HuH-7 (cell line): ENCODE measurements around the gene KLRC2.
"Not testable (repeated sequence)": the region's sequence is repeated elsewhere in the genome, so short reads cannot be mapped to it uniquely, and the experiment has no call there.

Experiments used
- DNase-seq: peaks from one replicate; pipeline ENCODE4 v3.0.0; 2011; ENCODE audit warnings: low spot score

The KLRC2 gene

DNA sequence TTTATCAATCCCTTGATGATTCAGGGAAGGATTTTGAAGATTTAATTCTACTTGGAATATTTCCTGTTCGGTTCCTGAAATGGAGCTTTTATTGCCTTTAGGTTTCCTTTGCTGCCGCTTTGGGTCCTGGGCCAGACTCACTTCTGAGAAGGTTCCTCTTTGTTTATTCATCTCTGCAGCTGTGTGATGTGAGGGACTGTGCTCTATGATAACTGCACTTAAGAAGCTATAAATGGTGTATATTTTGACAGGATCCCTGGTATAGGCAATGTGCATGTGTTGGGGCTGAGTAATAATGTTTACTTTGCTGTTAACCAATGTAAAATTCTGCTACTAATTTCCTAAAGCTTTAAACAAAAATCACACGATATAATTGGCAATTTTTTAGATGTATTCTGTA lies at the start of gene KLRC2:
Gene KLRC2 (minus strand): TSS at position 195 of the 400 bp plus-strand sequence. CDS start 24 bp downstream, at position 171.
- not testable (repeated sequence) for DNase-seq

DNA sequence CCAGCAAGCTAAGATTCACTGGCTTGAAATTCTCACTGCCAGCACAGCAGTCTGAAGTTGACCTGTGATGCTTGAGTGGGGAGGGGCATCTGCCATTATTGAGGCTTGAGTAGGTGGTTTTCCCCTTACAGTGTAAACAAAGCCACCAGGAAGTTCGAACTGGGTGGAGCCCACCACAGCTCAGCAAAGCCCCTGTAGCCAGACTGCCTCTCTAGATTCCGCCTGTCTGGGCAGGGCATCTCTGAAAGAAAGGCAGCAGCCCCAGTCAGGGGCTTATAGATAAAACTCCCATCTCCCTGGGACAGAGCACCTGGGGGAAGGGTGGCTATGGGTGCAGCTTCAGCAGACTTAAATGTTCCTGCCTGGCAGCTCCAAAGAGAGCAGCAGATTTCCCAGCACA lies 46.1 kb upstream of the KLRC2 start:
- not testable (repeated sequence) for DNase-seq

DNA sequence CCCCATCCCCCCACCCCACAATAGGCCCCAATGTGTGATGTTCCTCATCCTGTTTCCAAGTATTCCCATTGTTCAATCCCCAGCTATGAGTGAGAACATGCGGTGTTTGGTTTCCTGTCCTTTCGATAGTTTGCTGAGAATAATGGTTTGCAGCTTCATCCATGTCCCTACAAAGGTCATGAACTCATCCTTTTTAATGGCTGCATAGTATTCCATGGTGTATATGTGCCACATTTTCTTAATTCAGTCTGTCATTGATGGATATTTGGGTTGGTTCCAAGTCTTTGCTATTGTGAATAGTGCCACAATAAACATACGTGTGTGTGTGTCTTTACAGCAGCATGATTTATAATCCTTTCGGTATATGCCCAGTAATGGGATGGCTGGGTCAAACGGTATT lies 37.0 kb upstream of the KLRC2 start:
- not testable (repeated sequence) for DNase-seq

DNA sequence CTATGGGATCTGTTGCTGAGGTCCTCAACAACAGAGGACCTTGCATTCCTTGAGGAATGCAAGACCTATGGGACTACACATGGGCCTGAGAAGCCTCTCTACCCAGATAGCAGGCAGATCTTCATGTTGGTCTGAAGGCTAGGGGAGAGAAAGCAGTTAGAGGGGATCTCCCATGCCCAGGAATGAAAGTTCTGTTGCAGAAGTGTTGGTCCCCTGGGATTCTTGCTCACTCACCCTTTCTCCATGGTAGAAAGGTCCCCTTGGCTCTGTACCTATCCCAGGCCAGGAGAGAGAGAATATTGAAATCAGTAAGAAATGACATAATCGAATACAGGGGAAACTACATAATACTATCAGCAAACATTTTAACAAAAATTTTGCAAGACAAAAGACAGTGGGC lies 33.9 kb upstream of the KLRC2 start:
- DNase-seq, result no peak

DNA sequence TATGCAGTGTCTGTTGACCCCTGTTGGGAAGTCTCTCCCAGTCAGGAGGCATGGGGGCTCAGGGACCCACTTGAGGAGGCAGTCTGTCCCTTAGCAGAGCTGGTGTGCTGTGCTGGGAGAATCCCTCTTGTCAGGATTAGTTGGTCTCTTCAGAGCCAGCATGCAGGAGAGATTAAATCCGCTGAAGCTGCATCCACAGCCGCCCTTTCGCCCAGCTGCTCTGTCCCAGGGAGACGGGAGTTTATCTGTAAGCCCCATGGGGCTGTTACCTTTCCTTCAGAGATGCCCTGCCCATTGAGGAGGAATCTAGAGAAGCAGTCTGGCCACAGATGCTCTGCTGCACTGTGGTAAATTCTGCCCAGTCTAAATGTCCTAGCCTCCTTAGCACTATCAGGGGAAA lies 30.5 kb upstream of the KLRC2 start:
- DNase-seq, result no peak

DNA sequence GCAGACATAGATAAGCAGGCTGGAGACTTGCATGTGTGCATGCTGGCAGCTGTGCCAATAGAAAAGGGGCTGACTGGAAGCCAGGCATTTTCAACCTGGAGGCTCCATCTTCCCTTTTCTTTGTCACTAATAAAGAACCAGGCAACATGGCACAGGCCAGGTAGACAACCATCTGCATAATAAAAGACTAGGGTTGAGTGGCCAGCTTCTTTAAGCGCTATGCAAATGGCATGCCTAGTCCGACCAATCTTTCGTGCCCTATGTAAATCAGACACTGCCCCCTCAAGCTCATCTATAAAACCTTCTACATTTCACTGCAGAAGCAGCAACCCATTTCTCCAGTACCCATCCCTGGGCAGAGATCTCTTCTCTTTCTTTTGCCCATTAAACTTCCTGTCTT lies 21.9 kb upstream of the KLRC2 start:
- no peak for DNase-seq

DNA sequence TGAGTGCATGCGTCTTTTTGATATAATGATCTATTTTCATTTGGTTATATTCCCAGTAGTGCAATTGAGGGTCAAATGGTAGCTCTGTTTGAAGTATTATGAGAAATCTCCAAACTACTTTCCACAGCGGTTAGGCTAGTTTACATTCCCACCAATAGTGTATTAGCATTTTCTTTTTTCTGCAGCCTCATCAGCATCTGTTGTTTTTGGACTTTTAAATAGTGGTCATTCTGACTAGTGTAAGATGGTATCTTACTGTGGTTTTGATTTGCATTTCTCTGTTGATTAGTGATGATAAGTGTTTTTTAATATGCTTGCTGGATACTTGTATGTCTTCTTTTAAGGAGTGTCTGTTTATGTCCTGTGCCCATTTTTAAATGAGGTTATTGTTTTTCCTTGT lies 21.0 kb upstream of the KLRC2 start:
- DNase-seq, result no peak

DNA sequence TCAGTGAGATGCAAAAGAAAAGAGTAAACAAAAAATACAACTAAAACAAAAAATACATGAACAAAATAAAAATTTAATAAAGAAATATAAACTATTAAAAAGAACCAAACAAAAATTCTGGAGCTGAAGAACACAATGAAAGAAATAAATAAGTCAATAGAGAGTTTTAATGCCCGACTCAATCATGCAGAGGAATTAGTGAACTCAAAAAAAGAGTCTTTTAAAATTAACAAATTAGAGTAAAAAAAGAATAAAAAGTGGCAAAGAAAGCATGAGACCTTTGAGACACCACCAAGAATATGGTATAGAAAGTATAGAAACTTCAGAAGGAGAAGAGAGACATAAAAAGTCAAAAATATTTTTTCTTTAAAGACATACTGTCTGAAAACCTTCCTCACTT lies 20.0 kb upstream of the KLRC2 start:
- no peak for DNase-seq

DNA sequence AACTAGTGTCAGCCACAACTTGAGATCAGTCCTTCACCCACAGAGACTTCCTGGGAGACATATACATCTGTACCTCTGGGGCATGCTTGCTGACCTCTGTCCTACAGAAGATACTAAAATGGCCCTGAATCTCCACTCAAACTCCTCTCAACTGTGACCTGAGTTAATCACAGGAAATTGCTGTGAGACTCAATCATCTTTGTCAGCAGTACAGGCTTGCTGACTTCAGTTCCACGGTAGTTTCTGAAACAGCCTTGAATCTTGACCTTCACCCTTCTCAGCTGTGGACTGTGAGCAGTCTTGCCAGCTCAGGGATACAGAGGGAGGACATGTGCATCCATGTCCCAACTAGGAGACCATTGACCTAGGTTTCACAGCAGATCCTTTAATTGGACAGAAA lies 18.7 kb upstream of the KLRC2 start:
- DNase-seq, result no peak

DNA sequence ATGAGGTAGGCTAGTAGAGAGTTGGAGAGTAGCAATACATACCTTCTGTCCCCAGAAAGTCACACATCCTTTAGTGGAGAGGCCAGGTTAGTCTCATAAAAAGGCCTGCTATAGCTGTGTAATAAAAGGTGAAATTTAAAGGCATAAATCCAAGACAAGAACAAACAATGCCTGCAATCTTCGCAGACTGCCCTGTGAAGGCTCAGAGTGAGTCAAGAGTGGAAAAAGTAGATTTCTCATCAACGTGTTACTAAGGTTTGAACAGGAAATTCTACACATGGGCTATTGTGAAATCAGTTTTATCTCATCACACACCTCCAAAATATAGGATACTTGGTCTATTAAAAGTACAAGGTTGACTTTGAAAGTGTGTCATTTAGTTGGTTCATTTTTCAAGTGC lies 17.3 kb upstream of the KLRC2 start, which contains the start of gene KLRC1:
Gene KLRC1 (minus strand): TSS at position 222 of the 400 bp plus-strand sequence. CDS start 2,221 bp downstream, outside the sequence.
- no peak for DNase-seq

DNA sequence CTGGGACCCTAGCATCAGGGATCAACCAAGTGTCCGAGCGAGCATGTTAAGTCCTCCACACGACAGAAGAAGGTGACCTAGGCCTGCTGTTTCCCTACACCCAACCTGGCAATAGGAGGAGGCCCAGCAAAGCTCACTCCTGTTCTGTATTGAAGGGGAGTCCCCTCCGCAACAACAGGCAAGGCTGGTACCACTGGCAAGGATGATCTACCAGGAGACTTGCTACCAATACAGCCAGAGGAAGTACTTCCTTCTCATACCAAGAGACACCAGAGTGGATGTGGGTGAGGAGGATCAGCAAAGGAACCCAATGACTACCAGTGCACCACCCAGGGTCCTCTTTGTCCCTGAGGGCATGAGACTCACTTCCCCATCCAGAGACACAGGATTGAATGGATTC lies 12.4 kb upstream of the KLRC2 start:
- DNase-seq, result no peak

DNA sequence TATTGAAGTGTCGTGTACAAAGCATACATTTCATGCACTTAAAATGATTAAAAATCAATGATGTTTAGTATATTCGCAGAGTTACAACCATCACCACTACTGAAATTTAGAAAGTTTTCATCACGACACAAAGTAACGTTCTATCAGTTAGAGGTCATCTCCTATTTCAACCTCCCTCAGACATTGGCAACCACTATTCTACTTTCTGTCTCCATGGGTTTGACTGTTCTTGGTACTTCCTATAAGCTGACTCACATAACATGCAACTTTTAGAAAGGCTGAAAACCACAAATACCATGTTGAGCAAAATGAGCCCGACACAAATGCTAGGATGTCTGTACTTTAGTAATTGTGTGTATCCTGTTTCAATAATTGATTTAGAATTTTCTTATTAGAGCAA lies 10.2 kb upstream of the KLRC2 start:
- DNase-seq, result not testable (repeated sequence)

DNA sequence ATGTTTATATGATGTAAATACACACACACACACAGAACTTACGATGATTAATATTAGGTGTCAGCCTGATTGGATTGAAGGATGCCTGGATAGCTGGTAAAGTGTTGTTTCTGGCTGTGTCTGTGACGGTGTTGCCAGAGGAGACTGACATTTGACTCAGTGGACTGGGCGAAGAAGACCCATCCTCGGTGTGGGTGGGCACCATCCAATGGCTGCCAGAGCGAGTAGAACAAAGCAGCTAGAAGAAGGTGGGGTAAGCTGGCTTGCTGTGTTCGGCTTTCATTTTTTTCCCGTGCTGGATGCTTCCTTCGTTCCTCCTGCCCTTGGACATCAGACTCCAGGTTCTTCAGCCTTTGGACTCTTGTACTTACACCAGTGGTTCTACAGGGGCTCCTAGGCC lies 5.3 kb upstream of the KLRC2 start:
- not testable (repeated sequence) for DNase-seq

DNA sequence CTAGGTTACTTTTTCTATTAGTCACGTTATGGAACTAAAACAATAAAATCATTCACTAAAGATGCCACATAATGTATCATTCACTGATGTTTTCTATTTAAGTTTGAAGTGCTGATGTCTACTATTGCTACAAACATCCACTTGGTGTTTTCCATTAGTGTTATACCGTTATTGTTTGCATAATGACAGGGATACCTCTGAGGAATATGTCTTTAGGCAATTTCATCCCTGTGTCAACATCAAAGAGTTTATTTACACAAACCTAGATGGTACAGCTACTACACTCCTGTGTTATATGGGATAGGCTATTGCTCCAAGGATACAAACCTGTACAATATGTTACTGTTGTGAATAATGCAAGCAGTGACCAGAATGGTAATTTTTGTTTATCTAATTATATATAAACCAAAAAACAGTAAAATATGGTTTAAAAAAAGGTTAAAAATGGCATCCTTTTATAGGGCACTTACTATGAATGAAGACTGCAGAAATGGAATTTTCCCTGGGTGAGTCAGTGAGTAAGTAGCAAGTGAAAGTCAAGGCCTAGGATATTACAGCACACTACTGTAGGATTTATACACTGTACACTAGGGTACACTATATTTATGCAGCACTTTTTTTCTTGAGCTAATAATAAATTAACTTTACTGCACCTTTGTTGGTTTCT lies 3.9 kb upstream of the KLRC2 start:
- DNase-seq, result not testable (repeated sequence)

DNA sequence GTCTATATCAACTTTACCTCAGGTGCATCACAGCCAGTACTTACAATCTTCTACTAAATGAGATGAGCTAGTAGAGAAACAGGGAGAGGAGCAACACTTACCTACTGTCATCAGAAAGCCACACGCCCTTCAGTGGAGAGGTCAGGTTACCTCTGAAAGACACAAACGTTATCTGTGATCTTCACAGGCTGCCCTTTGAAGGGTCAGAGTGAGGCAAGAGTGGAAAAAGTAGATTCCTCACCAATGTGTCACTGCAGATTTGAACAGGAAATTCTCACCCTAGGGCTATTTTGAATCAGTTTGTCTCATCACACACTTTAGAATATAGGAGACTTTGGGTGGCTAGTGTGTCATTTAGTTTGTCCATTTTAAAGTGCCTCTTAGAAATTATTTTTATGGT lies 1.8 kb upstream of the KLRC2 start:
- DNase-seq, result not testable (repeated sequence)

DNA sequence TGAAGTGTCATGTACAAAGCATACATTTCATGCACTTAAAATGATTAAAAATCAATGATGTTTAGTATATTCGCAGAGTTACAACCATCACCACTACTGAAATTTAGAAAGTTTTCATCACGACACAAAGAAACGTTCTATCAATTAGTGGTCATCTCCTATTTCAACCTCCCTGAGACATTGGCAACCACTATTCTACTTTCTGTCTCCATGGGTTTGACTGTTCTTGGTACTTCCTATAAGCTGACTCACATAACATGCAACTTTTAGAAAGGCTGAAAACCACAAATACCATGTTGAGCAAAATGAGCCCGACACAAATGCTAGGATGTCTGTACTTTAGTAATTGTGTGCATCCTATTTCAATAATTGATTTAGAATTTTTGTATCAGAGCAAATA lies 5.2 kb downstream of the KLRC2 start:
- DNase-seq, result not testable (repeated sequence)

DNA sequence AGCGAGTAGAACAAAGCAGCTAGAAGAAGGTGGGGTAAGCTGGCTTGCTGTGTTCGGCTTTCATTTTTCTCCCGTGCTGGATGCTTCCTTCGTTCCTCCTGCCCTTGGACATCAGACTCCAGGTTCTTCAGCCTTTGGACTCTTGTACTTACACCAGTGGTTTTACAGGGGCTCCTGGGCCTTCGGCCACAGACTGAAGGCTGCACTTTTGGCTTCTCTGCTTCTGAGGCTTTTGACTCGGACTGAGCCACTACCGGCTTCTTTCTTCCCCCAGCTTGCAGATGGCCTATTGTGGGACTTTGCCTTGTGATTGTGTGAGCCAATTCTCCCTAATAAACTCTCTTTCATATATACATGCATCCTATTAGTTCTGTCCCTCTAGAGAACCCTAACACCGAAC lies 9.9 kb downstream of the KLRC2 start:
- DNase-seq, result not testable (repeated sequence)

DNA sequence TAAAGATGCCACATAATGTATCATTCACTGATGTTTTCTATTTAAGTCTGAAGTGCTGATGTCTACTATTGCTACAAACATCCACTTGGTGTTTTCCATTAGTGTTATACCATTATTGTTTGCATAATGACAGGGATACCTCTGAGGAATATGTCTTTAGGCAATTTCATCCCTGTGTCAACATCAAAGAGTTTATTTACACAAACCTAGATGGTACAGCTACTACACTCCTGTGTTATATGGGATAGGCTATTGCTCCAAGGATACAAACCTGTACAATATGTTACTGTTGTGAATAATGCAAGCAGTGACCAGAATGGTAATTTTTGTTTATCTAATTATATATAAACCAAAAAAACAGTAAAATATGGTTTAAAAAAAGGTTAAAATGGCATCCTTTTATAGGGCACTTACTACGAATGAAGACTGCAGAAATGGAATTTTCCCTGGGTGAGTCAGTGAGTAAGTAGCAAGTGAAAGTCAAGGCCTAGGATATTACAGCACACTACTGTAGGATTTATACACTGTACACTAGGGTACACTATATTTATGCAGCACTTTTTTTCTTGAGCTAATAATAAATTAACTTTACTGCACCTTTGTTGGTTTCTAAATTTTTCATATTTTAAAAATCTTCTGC lies 11.4 kb downstream of the KLRC2 start:
- DNase-seq, result not testable (repeated sequence)

DNA sequence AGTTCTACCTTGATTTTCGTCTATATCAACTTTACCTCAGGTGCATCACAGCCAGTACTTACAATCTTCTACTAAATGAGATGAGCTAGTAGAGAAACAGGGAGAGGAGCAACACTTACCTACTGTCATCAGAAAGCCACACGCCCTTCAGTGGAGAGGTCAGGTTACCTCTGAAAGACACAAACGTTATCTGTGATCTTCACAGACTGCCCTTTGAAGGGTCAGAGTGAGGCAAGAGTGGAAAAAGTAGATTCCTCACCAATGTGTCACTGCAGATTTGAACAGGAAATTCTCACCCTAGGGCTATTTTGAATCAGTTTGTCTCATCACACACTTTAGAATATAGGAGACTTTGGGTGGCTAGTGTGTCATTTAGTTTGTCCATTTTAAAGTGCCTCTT lies 13.7 kb downstream of the KLRC2 start:
- not testable (repeated sequence) for DNase-seq

DNA sequence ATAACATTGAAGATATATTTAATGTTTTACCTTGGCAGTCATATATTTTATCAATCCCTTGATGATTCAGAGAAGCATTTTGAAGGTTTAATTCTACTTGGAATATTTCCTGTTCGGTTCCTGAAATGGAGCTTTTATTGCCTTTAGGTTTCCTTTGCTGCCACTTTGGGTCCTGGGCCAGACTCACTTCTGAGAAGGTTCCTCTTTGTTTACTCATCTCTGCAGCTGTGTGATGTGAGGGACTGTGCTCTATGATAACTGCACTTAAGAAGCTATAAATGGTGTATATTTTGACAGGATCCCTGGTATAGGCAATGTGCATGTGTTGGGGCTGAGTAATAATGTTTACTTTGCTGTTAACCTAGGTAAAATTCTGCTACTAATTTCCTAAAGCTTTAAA lies 15.5 kb downstream of the KLRC2 start, which contains the start of gene KLRC3:
Gene KLRC3 (minus strand): TSS at position 262 of the 400 bp plus-strand sequence. CDS start 45 bp downstream, at position 217.
- not testable (repeated sequence) for DNase-seq

DNA sequence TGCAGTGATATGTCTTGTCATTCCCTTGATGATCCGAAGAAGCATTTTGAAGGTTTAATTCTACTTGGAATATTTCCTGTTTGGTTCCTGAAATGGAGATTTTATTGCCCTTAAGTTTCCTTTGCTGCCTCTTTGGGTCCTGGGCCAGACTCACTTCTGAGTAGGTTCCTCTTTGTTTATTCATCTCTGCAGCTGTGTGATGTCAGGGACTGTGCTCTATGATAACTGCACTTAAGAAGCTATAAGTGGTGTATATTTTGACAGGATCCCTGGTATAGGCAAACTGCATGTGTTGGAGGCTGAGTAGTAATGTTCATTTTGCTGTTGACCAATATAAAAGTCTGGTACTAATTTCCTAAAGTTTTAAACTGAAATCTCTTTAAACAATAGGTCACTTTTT lies 26.4 kb downstream of the KLRC2 start, which contains the start of gene KLRC4:
Gene KLRC4 (minus strand): TSS at position 366 of the 400 bp plus-strand sequence. CDS start 182 bp downstream, at position 184.
- DNase-seq, result no peak

DNA sequence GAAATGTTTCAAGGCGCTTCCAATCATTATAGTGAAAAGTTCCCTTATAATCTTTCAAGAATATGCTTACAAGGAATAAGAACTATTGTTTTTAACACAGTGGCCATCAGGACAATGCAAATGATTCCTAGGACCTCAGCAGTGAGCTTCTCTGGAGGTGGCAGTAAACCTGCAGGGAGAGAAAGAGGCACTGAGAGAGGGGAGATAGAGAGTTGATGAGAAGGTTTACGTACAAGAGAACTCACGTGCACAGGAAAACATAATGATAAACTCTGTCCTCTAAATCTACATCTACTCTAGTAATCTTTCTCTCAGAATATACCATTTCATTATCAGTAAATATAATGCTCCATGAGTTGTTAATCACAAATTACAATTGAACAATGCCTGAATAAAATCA lies 27.0 kb downstream of the KLRC2 start:
- DNase-seq, result no peak

DNA sequence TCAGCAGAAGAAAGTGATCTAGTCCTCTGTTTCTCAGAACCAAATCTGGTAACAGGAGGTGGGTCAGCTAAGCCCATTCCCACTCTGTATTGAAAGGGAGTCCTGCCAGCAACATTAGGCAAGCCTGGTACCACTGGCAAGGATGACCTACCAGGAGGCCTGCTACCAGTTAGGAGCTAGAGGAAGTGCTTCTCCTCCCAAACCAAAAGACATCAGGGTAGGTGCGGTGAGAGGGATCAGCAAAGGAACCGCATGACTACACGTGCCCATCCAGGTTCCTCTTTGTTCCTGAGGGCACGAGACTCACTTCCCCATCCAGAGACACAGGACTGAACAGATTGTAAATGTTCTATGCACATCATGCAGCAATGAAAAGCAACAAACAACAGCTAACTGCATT lies 29.1 kb downstream of the KLRC2 start:
- DNase-seq, result no peak
